ENCODE data around the gene CACNB1. TPM values are rescaled to one million over a fixed set of nuclear protein-coding genes. Genes with fewer than 3 reads are reported as not detected.

Gene CACNB1
- total RNA-seq, 6 donors from 2014 or later, result 28.8 to 149 (median 34.0) TPM

DNA sequence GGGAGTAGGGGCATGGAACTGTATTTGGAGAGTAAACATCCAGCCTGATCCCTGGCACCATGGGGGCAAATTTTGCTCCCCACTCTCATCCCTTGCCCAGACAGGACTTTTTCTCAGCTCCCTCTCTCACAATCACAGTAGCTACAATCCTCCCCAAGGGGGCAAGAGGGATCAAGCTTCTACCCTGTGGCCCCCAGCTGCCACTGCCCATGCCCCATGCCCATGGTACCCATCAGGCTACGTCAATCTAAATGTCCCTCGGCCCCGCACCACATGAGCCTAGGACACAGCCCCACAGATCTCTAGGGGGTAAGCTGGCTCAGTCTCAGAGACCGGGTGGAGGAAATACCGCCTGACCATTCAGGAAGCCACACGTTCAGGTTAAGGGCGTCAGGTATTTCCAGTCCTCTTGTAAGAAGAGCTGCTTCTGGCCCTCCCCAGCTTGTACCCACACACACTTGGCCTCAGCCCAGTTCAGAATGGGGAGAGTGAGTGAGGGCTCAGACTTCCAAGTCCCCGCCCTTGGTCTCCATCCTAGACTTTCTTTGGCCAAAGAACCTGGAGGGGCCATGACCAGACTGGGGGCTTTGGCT, 1.8 kb downstream of the CACNB1 start:
- 55 to 58% methylated on average over 6 to 8 of the region's 8 CpGs for WGBS, 2 donors
- peak in 1 of 2 donors; percentile 67 for ATAC-seq (ENCODE audit: low FRiP score in 2 of 2)
- TF ChIP-seq CTCF (IDR thresholded peaks at IDR 0.05) (no peak), POLR2A (IDR thresholded peaks at IDR 0.05) (peak in 1 of 4 donors; percentile 49), POLR2AphosphoS5 (IDR thresholded peaks at IDR 0.05) (peak in 1 of 2 donors; percentile 58), EP300 (IDR thresholded peaks at IDR 0.05) (peak in 1 of 4 donors; percentile 25)
- no peaks in the 10 kb centered on the region for H3K27me3 ChIP-seq
- peaks cover 2 to 39% (median 18%) of the 10 kb centered on the region in 4 donors for H3K36me3 ChIP-seq
- peak overlapping the region in 3 of 4 donors; percentile 58 to 98 (median 88) for H3K4me3 ChIP-seq
- no peaks in the 10 kb centered on the region for H3K9me3 ChIP-seq
- DNase-seq, result peak in 1 of 2 donors; percentile 86
- peaks cover 27 to 56% (median 40%) of the 10 kb centered on the region in 4 donors for H3K4me1 ChIP-seq
- peak overlapping the region; percentile 45 to 98 (median 82) for H3K27ac ChIP-seq

GRCh38 chr17:39194985-39195524, 2.4 kb downstream of the CACNB1 start:
- Histone ChIP-seq H3K9me3 (no peaks in the 10 kb centered on the region), H3K4me1 (peaks cover 27 to 54% (median 40%) of the 10 kb centered on the region in 4 donors), H3K4me3 (peak overlapping the region in 3 of 4 donors; percentile 26 to 98 (median 88)), H3K36me3 (peaks cover 3 to 45% (median 23%) of the 10 kb centered on the region in 4 donors), H3K27ac (peak overlapping the region; percentile 45 to 98 (median 82)), H3K27me3 (no peaks in the 10 kb centered on the region)
- WGBS, 2 donors, result 57 to 65% methylated on average over 8 to 10 of the region's 10 CpGs
- DNase-seq (peak in 1 of 2 donors; percentile 61), ATAC-seq (ENCODE audit: low FRiP score in 2 of 2) (no peak)
- TF ChIP-seq POLR2A (IDR thresholded peaks at IDR 0.05) (peak in 1 of 4 donors; percentile 22), EP300 (IDR thresholded peaks at IDR 0.05) (no peak)

DNA sequence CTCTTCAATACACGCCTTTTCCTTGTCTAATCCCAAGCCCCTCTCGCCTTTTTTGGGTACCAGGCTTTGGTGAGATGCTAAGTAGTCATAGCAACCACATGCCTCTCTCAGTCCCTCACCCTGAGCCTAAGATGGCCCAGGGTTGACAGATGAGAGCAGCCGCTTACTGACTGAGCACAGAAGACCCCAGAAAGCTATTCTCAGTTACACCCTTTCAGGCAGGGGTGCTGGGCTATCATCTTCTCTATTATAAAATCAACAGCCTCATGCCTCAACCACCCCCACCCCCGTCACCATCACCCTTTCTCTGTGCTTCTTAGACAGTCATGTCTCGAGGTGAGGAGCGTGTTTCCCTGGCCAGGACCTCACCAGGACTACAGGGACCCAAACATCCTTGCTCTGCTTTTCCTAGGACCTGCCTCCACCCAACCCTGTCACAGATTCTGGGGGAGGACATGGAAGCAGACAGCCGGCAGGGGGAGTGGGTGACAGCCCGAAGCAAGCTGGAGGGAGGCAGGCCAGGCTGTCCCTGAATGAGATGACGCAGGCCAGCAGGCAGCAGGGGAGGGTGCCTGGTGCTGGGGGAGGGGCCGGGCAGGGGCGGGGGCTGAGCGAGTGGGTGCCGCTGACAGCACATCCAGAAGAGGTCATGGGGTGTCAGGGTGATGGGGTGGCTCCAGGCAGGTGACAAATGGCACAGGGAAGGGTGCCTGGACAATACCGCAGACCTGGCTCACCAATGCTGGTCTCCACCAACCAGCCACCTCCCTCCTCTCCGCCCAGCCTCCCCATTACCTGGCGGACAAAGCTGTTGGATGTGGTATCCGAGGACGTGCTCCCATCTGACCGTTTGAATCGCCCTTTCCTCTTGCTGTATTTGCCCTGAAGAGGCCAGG, 3.1 kb downstream of the CACNB1 start:
- WGBS, 2 donors, result 64 to 69% methylated on average over 16 to 20 of the region's 20 CpGs

DNA sequence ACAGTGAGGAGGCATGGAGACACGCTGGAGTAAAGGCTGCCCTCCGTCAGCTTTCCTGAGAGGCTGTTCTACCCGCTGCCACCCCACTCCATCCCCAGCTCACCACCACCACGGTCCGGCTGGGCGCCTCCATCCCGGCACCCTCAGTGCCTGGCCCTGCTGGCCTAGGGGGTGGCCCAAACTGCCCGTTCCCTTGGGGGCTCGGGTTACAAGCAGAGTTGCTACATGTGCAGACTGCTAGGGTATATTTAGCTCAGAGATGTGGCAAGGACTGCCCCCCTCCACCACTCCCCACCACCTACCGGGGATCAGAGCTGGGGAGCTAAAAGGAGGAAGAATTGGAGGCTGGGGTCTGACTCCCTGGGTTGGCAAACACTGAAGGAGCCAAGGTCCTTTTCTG, 4.1 kb downstream of the CACNB1 start:
- H3K27me3 ChIP-seq, result no peaks in the 10 kb centered on the region
- no peaks in the 10 kb centered on the region for H3K9me3 ChIP-seq
- H3K4me1 ChIP-seq, result peaks cover 17 to 44% (median 31%) of the 10 kb centered on the region in 4 donors
- DNase-seq (no peak), ATAC-seq (ENCODE audit: low FRiP score in 2 of 2) (no peak)
- no peak overlapping the region for H3K27ac ChIP-seq
- WGBS, 2 donors, result 84 to 94% methylated on average over 4 to 10 of the region's 10 CpGs
- TF ChIP-seq EP300 (IDR thresholded peaks at IDR 0.05) (no peak), CTCF (IDR thresholded peaks at IDR 0.05) (no peak), POLR2AphosphoS5 (IDR thresholded peaks at IDR 0.05) (no peak), POLR2A (IDR thresholded peaks at IDR 0.05) (no peak)
- peaks cover 5 to 62% (median 37%) of the 10 kb centered on the region in 4 donors for H3K36me3 ChIP-seq
- H3K4me3 ChIP-seq, result no peak overlapping the region

More for the DNA sequence above, 3.1 kb downstream of the CACNB1 start:
- Histone ChIP-seq H3K27ac (peak overlapping the region; percentile 9 to 98 (median 82)), H3K9me3 (no peaks in the 10 kb centered on the region), H3K36me3 (peaks cover 5 to 52% (median 30%) of the 10 kb centered on the region in 4 donors), H3K4me3 (peak overlapping the region in 3 of 4 donors; percentile 26 to 98 (median 88)), H3K4me1 (peaks cover 24 to 51% (median 38%) of the 10 kb centered on the region in 4 donors), H3K27me3 (no peaks in the 10 kb centered on the region)
- peak; percentile 72 to 84 for DNase-seq
- TF ChIP-seq POLR2A (IDR thresholded peaks at IDR 0.05) (no peak), POLR2AphosphoS5 (IDR thresholded peaks at IDR 0.05) (no peak), CTCF (IDR thresholded peaks at IDR 0.05) (peak in 3 of 6 experiments; percentile 14 to 36 (median 24)), EP300 (IDR thresholded peaks at IDR 0.05) (no peak)
- ATAC-seq (ENCODE audit: low FRiP score in 2 of 2), result peak; percentile 29 to 41

DNA sequence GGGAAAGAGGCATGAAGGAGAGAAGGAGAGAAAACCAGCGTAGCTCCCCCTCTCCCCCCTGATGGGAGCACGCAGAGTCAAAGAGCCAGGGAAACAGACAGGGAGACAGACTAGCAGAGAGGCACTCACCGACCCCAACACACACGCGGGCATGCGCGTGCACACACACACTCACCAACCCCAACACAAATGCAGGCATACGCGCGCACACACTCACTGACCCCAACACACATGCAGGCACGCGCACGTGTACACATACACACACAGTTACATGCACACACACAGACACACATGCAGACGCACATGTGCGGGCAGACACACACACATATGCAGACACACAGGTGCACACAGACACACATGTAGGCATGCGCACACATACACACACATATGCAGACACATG, 4.6 kb downstream of the CACNB1 start:
- H3K27ac ChIP-seq, result no peak overlapping the region
- no peaks in the 10 kb centered on the region for H3K27me3 ChIP-seq
- H3K4me3 ChIP-seq, result no peak overlapping the region
- whole genome bisulfite sequencing, 2 donors, result 94 to 96% methylated on average over 16 of the region's 16 CpGs
- no peaks in the 10 kb centered on the region for H3K9me3 ChIP-seq
- TF ChIP-seq POLR2AphosphoS5 (IDR thresholded peaks at IDR 0.05) (no peak), CTCF (IDR thresholded peaks at IDR 0.05) (no peak), EP300 (IDR thresholded peaks at IDR 0.05) (no peak), POLR2A (IDR thresholded peaks at IDR 0.05) (no peak)
- ATAC-seq (ENCODE audit: low FRiP score in 2 of 2) (no peak), DNase-seq (no peak)
- peaks cover 5 to 66% (median 41%) of the 10 kb centered on the region in 4 donors for H3K36me3 ChIP-seq
- H3K4me1 ChIP-seq, result peaks cover 13 to 39% (median 27%) of the 10 kb centered on the region in 4 donors
